IMR-90 (cell line): ENCODE data around the gene SLC6A6. TPM values are rescaled to one million over a fixed set of nuclear protein-coding genes. Genes with fewer than 3 reads are reported as not detected.

Experiments
- ATAC-seq: fragments of 200-7000 bp; cut with Tn5 transposase; 2 replicates; pipeline ENCODE4 v1.9.1; 2020; ENCODE audit warnings: low read depth, mild to moderate bottlenecking, moderate library complexity
- BruUV-seq: library from RNA; stranded (reverse); fragments of 400-500 nt; replicated peaks from 2 replicates; lab custom pipeline; 2021; lab: Mats Ljungman, UMichigan
- CTCF ChIA-PET: fragments of 300-600 bp; formaldehyde crosslinking; extraction: SDS; loops from one replicate; lab custom pipeline; 2021; ENCODE audit warnings: antibody characterized with exemption; lab: Yijun Ruan, JAX
- POLR2A ChIA-PET: fragments of 300-600 bp; sonication (Branson Sonifier 250); formaldehyde crosslinking; loops from one replicate; lab custom pipeline; 2022; ENCODE audit warnings: antibody characterized with exemption; ENCODE audit not compliant: unreplicated experiment; lab: Charles Lee
- DNase-seq: peaks from one replicate; pipeline ENCODE4 v3.0.0; 2013
- H2AFZ ChIP-seq: replicated peaks from 2 replicates; pipeline ENCODE3; 2013; ENCODE audit warnings: low read length, mild to moderate bottlenecking; ENCODE audit not compliant: poor library complexity
- H2AK5ac ChIP-seq: 2 replicates; pipeline ENCODE4 v1.6.1; 2013; ENCODE audit warnings: low read depth, low read length, inconsistent platforms
- H2AK9ac ChIP-seq: replicated peaks from 2 replicates; pipeline ENCODE3; 2013; ENCODE audit warnings: mild to moderate bottlenecking, low read depth, low read length, moderate library complexity; ENCODE audit not compliant: poor library complexity
- H2BK120ac ChIP-seq: 2 replicates; pipeline ENCODE4 v1.6.1; 2013; ENCODE audit warnings: low read depth, low read length, inconsistent platforms
- H2BK15ac ChIP-seq: 3 replicates; pipeline ENCODE4 v1.6.1; 2013; ENCODE audit warnings: low read depth, low read length, inconsistent platforms
- H2BK20ac ChIP-seq: 2 replicates; pipeline ENCODE4 v1.6.1; 2013; ENCODE audit warnings: low read depth, mild to moderate bottlenecking, inconsistent platforms, low read length, moderate library complexity
- H2BK5ac ChIP-seq: 2 replicates; pipeline ENCODE4 v1.6.1; 2013; ENCODE audit warnings: mild to moderate bottlenecking, low read depth, low read length, inconsistent platforms; ENCODE audit not compliant: poor library complexity, severe bottlenecking
- H3K14ac ChIP-seq: replicated peaks from 2 replicates; pipeline ENCODE4 v1.6.1; 2013; ENCODE audit warnings: low read depth, low read length, inconsistent platforms
- H3K18ac ChIP-seq: 2 replicates; pipeline ENCODE4 v1.6.1; 2013; ENCODE audit warnings: low read depth, low read length, control low read depth
- H3K23ac ChIP-seq: 2 replicates; pipeline ENCODE4 v1.6.1; 2013; ENCODE audit warnings: low read depth, low read length, inconsistent platforms
- H3K27ac ChIP-seq: 2 replicates; pipeline ENCODE4 v1.5.1; 2013; ENCODE audit warnings: mild to moderate bottlenecking, control low read depth, low read length; ENCODE audit not compliant: insufficient read depth
- H3K27me3 ChIP-seq: 2 replicates; pipeline ENCODE4 v1.6.1; 2013; ENCODE audit warnings: low read length; ENCODE audit not compliant: control insufficient read depth, insufficient read depth
- H3K36me3 ChIP-seq: 2 replicates; pipeline ENCODE4 v1.6.1; 2013; ENCODE audit warnings: low read length, mixed read lengths; ENCODE audit not compliant: control insufficient read depth, insufficient read depth
- H3K4ac ChIP-seq: 2 replicates; pipeline ENCODE4 v1.6.1; 2013; ENCODE audit warnings: low read depth, low read length, inconsistent platforms
- H3K4me1 ChIP-seq: 2 replicates; pipeline ENCODE4 v1.6.1; 2013; ENCODE audit warnings: low read length, mixed read lengths; ENCODE audit not compliant: control insufficient read depth, insufficient read depth
- H3K4me2 ChIP-seq: 2 replicates; pipeline ENCODE4 v1.6.1; 2013; ENCODE audit warnings: low read depth, mild to moderate bottlenecking, control low read depth, low read length, moderate library complexity
- H3K4me3 ChIP-seq: 2 replicates; pipeline ENCODE4 v1.5.1; 2013; ENCODE audit warnings: low read depth, mild to moderate bottlenecking, control low read depth, low read length, moderate library complexity; ENCODE audit not compliant: insufficient read depth
- H3K56ac ChIP-seq: 2 replicates; pipeline ENCODE4 v1.6.1; 2013; ENCODE audit warnings: low read length, inconsistent platforms; ENCODE audit not compliant: insufficient read depth; ENCODE audit errors: extremely low read depth
- H3K79me1 ChIP-seq, 2 experiments: 2 replicates each; pipeline ENCODE4 v1.6.1; 2013; ENCODE audit warnings: low read length in 2 of 2, inconsistent platforms in 1 of 2, low read depth in 1 of 2
- H3K9ac ChIP-seq: 2 replicates; pipeline ENCODE4 v1.6.1; 2013; ENCODE audit warnings: low read depth, low read length, control low read depth
- H3K9me1 ChIP-seq: 2 replicates; pipeline ENCODE4 v1.6.1; 2013; ENCODE audit warnings: low read length, inconsistent platforms; ENCODE audit not compliant: insufficient read depth
- H3K9me3 ChIP-seq: 2 replicates; pipeline ENCODE4 v1.6.1; 2013; ENCODE audit warnings: low read length; ENCODE audit not compliant: control insufficient read depth, insufficient read depth
- H4K20me1 ChIP-seq: 2 replicates; pipeline ENCODE4 v1.6.1; 2013; ENCODE audit warnings: low read length, inconsistent platforms; ENCODE audit not compliant: insufficient read depth
- H4K5ac ChIP-seq: 2 replicates; pipeline ENCODE4 v1.6.1; 2013; ENCODE audit warnings: mild to moderate bottlenecking, low read depth, low read length, control low read depth
- H4K8ac ChIP-seq, 2 experiments: 2 replicates each; pipeline ENCODE4 v1.6.1; 2013; ENCODE audit warnings: low read depth in 2 of 2, low read length in 2 of 2, control low read depth in 1 of 2, inconsistent platforms in 1 of 2
- H4K91ac ChIP-seq: 2 replicates; pipeline ENCODE4 v1.6.1; 2013; ENCODE audit warnings: low read depth, low read length, inconsistent platforms; ENCODE audit not compliant: insufficient read depth
- BHLHE40 ChIP-seq: fragments of 150-350 bp; IDR thresholded peaks from 2 replicates; pipeline ENCODE4 v1.6.1; 2016; ENCODE audit warnings: mild to moderate bottlenecking, low read depth, low read length
- CEBPB ChIP-seq: IDR thresholded peaks from 2 replicates; pipeline ENCODE4 v1.6.1; 2012; ENCODE audit warnings: low read depth, low read length, improper control_type of control experiment
- MAFK ChIP-seq: IDR thresholded peaks from 2 replicates; pipeline ENCODE4 v1.6.1; 2012; ENCODE audit warnings: low read depth, low read length, improper control_type of control experiment
- MXI1 ChIP-seq: IDR thresholded peaks from 2 replicates; pipeline ENCODE4 v1.6.1; 2012; ENCODE audit warnings: low read depth, mild to moderate bottlenecking, low read length, moderate library complexity, borderline replicate concordance
- NFE2L2 ChIP-seq: fragments of 150-350 bp; IDR thresholded peaks from 2 replicates; pipeline ENCODE4 v1.6.1; 2016; ENCODE audit warnings: low read depth, mild to moderate bottlenecking, low read length
- POLR2A ChIP-seq: IDR thresholded peaks from 2 replicates; pipeline ENCODE4 v1.6.1; 2012; ENCODE audit warnings: mild to moderate bottlenecking, low read depth, low read length
- RFX5 ChIP-seq: IDR thresholded peaks from 2 replicates; pipeline ENCODE4 v1.8.0; 2012; ENCODE audit warnings: low read depth, mild to moderate bottlenecking, low read length, moderate library complexity
- SMC3 ChIP-seq: fragments of 150-350 bp; IDR thresholded peaks from 2 replicates; pipeline ENCODE4 v1.6.1; 2016; ENCODE audit warnings: low read depth, mild to moderate bottlenecking, antibody characterized with exemption, low read length, moderate library complexity
- USF2 ChIP-seq: fragments of 150-350 bp; IDR thresholded peaks from 2 replicates; pipeline ENCODE4 v1.6.1; 2017; ENCODE audit warnings: mild to moderate bottlenecking, antibody characterized with exemption, low read length, low read depth
- WGBS, 2 experiments: methylation state at CpG; one replicate each; pipeline versions ENCODE4 v1.1.5 to v1.1.7; 2013; ENCODE audit warnings: missing lambda C conversion rate in 2 of 2; ENCODE audit not compliant: insufficient read length in 1 of 2; ENCODE audit errors: extremely low coverage in 2 of 2; 5-methylcytosine and 5-hydroxymethylcytosine counted together
- dilution Hi-C: fragments of 300-500 bp; cut with HindIII; formaldehyde crosslinking; loops from one replicate; pipeline ENCODE4 v1.14.3; 2018; ENCODE audit warnings: low sequenced_read_pairs; ENCODE audit not compliant: unreplicated experiment
- in situ Hi-C: fragments of 300-500 bp; cut with MboI; formaldehyde crosslinking; loops from 3 replicates; pipeline ENCODE4 v1.14.3; 2019; ENCODE audit warnings: low sequenced_read_pairs, inconsistent platforms, mixed read lengths
- intact Hi-C: fragments of 100-400 bp; cut with micrococcal nuclease; formaldehyde crosslinking; loops from 2 replicates; pipeline ENCODE4 v1.10.0; 2022
- polyA plus RNA-seq, 3 experiments: library from polyadenylated mRNA; depleted of rRNA; stranded (reverse); fragments of >200 nt; gene quantifications; 2 replicates each; pipeline ENCODE4 v1.2.3, GENCODE V29; 2012; ENCODE audit warnings: low replicate concordance in 1 of 3
- total RNA-seq: library from RNA; depleted of rRNA; stranded (reverse); fragments of >200 nt; gene quantifications from 2 replicates; pipeline ENCODE4 v1.2.3, GENCODE V29; 2012
- TF ChIP-seq, protein P1 (sequence below): conservative IDR thresholded peaks from 2 replicates; pipeline ENCODE4 v1.5.1; 2012; ENCODE audit warnings: mild to moderate bottlenecking, low read depth, low read length, improper control_type of control experiment

SLC6A6 gene
- total and polyA plus RNA-seq, 2 of the 4 experiments (the other 2 are of a cell fraction) = 29.9 to 39.4 TPM

- Histone ChIP-seq H3K4me3 (no peak overlapping the region), H3K23ac (no peak overlapping the region), H3K56ac (no peak overlapping the region), H3K27ac (no peak overlapping the region), H3K4me2 (no peak overlapping the region), H3K9me1 (no peaks in the 10 kb centered on the region), H2AK9ac (no peak overlapping the region), H3K4ac (no peak overlapping the region), H3K14ac (no peak overlapping the region), H2BK20ac (no peak overlapping the region), H3K4me1 (no peaks in the 10 kb centered on the region), H3K36me3 (no peaks in the 10 kb centered on the region), H3K9me3 (no peaks in the 10 kb centered on the region), H4K91ac (no peak overlapping the region), H2AFZ (no peak overlapping the region), H2BK5ac (no peak overlapping the region), H4K20me1 (no peaks in the 10 kb centered on the region), H3K18ac (no peak overlapping the region), H3K9ac (no peak overlapping the region), H3K27me3 (peaks cover 22% of the 10 kb centered on the region), H3K79me1 (no peaks in the 10 kb centered on the region), H2BK120ac (no peak overlapping the region), H2AK5ac (no peak overlapping the region), H4K5ac (no peak overlapping the region), H4K8ac (no peak overlapping the region), H2BK15ac (no peak overlapping the region)
- POLR2A ChIA-PET = no interaction called here
- ATAC-seq = no peak
- BruUV-seq = no TSS peak
- CTCF ChIA-PET = no interaction called here
- no peak for DNase-seq
- in situ Hi-C loops = no loop called here
- dilution Hi-C loops = no loop called here
- no peak for TF ChIP-seq BHLHE40
- no peak for TF ChIP-seq MAFK
- TF ChIP-seq RFX5 = no peak
- no peak for TF ChIP-seq MXI1
- TF ChIP-seq NFE2L2 = no peak
- TF ChIP-seq, protein P1, sequence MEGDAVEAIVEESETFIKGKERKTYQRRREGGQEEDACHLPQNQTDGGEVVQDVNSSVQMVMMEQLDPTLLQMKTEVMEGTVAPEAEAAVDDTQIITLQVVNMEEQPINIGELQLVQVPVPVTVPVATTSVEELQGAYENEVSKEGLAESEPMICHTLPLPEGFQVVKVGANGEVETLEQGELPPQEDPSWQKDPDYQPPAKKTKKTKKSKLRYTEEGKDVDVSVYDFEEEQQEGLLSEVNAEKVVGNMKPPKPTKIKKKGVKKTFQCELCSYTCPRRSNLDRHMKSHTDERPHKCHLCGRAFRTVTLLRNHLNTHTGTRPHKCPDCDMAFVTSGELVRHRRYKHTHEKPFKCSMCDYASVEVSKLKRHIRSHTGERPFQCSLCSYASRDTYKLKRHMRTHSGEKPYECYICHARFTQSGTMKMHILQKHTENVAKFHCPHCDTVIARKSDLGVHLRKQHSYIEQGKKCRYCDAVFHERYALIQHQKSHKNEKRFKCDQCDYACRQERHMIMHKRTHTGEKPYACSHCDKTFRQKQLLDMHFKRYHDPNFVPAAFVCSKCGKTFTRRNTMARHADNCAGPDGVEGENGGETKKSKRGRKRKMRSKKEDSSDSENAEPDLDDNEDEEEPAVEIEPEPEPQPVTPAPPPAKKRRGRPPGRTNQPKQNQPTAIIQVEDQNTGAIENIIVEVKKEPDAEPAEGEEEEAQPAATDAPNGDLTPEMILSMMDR = no peak
- no peak for TF ChIP-seq SMC3
- no peak for TF ChIP-seq USF2
- TF ChIP-seq POLR2A = no peak
- no peak for TF ChIP-seq CEBPB
- intact Hi-C loops = no loop called here
- no CpG with 5 or more reads among the region's 13 CpGs for WGBS, 2 experiments
Measured at GRCh38 chr3:14516738-14517345, 114.4 kb downstream of the SLC6A6 start.
